Measurements from ENCODE around the gene NR4A3.
"Not testable (repeated sequence)": the region's sequence is repeated elsewhere in the genome, so short reads cannot be mapped to it uniquely, and the experiment has no call there.

Gene NR4A3

DNA sequence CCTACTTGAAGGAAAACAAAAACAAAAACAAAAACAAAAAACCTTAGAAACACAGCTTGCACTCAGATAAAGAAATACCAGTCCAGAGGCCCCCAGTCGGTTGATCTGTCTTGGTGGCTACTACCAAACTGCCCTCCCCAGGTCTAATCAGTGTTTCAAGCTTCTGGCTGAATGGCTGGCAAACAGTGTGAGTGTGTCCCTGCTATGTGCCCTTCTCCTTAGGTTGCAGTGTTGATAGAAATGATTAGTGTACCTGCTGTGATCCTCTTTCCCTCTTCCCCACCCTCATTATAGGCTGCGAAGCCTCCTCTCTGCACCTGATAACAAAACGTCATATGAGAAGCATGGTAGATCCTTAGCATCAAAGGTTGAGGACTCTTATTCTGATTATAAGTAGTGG is 12.8 kb downstream of the NR4A3 start:
- DNase-seq (ENCODE audit: low read depth): no peak

DNA sequence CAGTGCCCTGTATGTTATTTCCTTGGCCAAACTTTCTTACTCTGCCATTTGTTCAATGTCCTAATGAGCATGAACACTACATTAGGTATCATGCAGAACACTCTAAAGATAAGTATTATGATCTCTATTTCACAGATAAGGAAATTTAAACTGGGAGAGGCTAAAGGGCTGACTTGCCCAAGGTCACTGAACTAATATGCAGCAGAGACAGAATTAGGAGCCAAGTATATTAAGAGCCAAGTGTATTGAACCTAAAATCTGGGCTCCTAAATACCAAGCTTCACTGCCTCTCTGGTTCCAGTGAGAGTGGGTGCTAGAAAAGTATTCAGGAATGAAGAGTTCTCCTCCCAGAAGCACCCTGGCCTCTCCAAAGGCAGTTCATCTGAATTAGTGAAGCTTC is 13.5 kb downstream of the NR4A3 start:
- DNase-seq (ENCODE audit: low read depth): no peak

DNA sequence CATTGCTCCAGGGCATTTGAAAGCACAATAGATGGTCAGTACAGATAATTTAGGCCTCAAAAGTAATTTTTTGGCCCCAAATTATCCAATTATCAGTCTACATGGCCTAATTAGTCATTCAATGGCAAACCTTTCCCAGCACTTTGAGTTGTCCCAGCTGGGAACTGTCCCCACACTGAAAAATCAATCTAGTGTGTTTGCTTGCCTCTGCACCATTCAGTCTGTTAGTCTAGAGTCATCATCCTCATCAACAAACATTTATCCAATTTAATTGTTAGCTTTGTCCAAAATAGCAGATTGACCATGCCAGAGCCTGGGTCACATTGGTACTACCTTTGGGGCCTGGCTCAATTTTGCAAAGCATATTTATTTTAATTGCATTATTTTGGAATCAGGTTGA is 13.9 kb downstream of the NR4A3 start:
- no peak for DNase-seq (ENCODE audit: low read depth)

DNA sequence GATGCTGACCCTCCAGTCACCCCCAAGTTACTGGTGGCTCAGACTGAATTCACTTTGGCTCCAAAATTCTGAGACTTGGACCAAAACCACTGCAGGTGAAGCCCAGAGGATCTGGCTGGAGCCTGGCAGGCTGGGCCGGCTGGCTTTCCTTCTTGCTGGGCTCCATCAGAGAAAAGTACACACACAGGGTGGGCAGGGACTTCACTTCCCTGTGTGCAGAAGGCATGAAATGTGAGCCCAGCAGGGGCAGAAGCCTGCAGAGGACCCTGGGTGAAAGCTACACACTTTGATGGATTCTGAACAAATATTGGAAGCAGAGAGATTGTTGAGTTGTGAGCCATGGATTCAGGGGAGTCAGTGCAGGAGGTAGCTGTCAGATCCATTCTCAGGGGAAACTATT is 18.4 kb downstream of the NR4A3 start:
- no peak for DNase-seq (ENCODE audit: low read depth)

DNA sequence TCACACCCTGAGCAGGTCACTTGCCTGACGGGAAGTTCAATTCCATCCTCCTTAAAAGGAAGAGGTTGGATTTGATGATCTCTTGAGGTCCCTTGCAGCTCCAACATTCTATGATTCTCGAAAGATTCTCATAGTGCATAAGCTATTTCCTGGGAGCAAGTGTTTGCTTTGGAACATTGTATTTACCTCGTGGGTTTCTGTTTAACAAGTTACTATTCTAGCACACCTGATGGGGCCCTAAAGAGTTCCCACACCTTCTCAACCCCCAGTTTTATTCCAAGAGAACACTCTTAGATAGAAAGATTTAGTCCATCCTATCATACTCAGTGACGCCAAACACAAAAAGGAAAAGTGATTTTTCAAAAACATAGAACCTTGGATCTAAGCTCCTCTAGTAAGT is 23.4 kb downstream of the NR4A3 start:
- DNase-seq (ENCODE audit: low read depth): no peak

DNA sequence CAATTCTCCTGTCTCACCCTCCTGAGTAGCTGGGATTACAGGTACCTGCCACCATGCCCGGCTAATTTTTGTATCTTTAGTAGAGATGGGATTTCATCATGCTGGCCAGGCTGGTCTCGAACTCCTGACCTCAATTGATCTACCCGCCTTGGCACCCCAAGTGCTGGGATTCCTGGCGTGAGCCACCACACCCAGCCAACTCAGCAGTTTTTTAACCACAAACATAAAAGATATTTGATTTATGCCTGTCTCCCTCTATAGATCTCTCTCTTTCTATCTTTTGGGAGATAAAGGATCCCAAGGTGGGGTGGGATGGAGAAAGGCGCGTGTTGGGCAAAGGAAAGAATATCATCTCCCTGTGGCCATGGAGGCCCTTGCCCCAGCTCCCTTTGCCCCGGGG is 26.8 kb downstream of the NR4A3 start:
- no peak for DNase-seq (ENCODE audit: low read depth)

DNA sequence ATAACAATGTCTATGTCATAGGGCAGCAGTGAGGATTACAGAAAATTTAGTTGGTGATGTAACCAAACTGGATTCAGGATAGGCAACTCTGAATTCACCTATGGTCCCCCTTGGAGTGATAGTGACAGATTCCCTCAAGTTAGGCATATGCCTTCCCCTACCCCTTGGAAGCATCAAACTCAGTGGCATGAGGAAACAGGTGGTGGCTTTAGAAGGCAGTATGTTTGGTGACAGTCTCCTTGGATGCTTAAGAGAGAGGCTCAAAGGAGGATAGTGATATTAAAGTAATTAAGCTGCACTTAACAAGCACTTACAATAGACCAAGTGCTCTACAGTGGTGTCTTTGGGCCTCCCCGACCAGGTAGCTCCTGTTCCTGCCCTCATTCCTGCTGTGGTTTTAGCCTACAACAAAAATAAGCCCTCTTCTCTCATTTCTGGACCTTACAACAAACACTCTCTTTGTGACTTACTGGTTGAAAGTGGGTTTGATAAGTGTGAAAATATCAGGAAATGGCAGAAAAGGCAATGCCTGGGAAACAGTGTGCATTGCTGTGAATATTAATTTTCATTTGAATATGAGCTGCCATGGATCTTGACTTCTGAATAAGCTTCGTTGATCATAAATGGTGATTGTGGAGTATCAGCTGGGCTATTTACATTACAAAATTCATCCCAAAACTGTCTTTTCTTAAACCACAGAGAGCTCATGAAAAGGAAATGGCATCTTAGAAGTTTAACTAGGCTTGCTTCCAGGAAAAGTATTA is 29.2 kb downstream of the NR4A3 start:
- DNase-seq (ENCODE audit: low read depth): no peak

DNA sequence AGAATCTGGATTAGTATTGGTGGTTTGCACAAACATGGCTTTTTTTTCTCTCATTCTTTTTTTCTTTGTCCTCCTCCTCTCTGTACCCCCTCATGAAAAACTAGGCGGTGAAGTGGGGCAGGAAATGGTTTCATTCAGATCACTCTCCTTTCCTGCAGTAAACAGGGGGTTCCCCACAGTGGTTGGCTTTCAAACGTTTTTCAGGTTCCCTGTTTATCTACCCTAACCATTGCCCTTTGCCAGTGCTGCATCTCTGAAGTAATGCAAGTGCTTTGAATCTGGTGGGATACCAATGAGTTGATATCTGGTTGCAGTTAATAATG is 29.8 kb downstream of the NR4A3 start:
- DNase-seq (ENCODE audit: low read depth): no peak

DNA sequence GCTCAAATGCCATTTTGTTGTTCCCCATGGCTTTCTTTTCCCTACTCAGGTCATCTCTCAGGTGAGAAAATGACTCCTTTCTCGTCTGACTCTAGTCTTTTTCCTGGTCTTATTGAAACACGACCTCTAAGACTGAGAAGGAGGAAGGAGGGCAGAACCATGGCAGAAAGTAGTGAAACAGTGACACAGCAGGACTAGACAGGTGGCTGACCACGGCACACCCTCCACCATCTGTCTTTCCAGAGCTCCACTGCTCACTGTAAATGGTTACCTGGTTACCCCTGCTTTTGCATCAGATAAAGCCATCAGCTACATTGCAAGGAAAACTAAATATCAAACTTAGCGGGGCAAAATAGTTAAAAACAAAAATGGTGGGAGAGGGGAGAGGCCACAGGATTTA is 30.9 kb downstream of the NR4A3 start:
- no peak for DNase-seq (ENCODE audit: low read depth)

DNA sequence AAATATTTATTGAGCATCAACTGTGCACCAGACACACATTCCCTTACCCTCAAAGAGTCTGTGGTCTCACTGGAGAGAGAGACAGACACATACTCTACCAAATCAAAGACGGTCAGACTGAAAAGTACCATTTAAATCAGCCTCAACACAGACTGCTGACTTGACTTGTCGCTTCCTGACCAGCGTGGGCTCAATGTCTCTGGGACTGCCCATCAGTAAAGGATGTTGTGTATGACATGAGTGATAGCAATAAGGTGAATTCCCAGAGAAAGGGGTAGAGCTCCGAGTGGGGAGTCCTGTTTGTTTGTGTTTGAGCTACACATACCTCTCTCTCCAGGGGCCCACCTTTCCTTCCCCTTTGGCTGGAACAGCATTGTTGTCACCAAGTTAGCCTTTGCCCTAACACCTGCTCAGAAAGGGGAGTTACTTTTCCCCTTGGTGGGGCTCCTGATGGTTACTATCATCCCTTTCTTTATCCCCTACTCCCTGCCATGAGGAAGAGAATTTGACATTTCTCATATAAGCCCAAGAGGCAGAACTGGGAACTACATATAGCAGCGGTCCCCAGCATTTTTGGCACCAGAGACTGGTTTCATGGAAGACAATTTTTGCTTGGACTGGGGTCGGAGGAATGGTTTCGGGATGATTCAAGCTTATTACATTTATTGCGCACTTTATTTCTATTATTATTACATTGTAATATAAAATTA is 33.9 kb downstream of the NR4A3 start:
- DNase-seq (ENCODE audit: low read depth): no peak

DNA sequence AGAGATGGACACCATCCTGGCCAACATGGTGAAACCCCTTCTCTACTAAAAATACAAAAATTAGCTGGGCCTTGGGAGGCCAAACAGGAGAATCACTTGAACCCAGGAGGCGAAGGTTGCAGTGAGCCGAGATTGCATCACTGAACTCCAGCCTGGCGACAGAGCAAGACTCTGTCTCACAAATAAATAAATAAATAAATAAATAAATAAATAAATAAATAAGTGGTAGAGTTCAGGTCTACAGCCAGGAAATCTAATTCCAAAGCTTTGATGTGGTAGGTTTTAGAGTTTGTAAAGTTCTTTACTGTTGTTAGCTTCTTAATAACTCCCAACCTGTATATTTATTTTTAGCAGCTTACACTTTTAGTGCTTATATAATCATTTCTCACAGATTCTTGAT is 35.9 kb downstream of the NR4A3 start:
- not testable (repeated sequence) for DNase-seq (ENCODE audit: low read depth)

DNA sequence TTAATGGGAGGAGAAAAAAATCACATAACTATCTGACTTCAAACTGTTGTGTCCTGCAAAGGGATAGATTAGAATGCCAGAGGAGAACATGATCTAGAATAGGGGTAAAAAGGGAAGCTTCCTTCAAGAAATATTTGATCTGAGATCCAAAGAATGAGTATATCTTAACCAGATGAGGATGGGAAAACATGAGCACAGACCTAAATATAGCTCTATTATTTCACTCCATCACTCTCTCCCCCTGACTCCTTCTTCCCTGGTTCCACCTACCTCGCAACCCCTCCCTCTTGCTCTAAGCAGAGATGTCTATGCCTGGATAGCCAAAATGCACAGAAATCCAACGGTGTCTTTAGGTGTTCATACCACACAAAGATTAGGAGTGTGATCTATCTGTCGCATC is 36.4 kb downstream of the NR4A3 start:
- DNase-seq (ENCODE audit: low read depth): no peak

DNA sequence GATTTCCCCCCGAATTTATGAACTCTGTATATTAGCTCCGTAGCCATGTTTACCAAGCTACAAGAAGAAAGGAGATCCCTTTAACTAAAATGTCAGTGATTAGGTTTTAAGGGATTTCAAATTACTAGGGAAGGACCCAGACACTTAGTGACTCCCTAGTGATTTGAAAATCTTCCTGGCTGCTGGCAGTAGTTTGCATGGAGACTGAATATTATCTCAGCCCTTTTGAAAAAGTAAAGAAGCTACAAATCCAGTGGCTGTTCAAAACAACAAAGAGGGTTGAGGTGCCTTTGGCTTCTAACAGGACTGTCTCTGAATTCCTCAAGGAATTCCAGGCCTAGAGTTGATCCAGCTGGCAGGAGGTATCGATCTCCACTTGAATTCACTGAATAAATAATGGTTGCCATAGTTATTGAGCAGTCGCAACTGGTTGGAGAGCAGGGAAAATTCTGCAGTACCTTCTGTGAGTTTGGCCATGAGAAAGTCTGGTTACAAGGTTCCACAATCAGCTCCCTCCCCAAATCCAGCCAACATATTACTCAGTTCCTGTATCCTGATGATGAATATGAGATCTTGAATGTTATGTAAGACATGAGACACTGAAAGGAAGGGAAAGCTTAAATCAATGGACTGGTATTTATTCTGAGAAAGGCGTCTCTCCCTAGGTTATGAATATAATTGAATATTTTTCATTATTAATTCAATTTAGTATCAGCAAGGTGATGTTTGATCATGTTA is 37.7 kb downstream of the NR4A3 start:
- no peak for DNase-seq (ENCODE audit: low read depth)

DNA sequence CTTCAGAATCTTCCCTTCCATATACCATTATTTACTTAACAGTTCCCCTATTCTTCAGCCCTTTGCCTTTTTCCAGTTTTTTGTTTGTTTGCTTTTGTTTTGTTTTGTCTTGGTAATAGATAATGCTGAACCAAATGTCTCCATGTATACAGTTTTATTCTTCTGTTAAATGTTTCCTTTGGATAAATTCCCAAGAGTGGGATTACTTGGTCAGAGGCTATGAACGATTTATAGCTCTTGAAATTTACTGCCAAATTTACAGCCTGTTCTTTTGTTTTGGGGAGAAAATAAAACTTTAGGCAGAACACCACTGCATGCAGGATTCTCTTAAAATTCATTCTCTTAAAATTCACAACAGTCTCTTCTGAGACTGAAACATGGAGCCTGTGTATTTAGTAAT is 38.6 kb downstream of the NR4A3 start:
- DNase-seq (ENCODE audit: low read depth): no peak

DNA sequence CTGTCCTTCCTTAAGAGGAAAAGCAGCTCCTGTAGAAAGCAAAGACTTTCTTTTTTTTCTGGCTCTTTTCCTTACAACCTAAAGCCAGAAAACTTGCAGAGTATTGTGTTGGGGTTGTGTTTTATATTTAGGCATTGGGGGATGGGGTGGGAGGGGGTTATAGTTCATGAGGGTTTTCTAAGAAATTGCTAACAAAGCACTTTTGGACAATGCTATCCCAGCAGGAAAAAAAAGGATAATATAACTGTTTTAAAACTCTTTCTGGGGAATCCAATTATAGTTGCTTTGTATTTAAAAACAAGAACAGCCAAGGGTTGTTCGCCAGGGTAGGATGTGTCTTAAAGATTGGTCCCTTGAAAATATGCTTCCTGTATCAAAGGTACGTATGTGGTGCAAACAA is 42.3 kb downstream of the NR4A3 start:
- DNase-seq (ENCODE audit: low read depth): no peak

DNA sequence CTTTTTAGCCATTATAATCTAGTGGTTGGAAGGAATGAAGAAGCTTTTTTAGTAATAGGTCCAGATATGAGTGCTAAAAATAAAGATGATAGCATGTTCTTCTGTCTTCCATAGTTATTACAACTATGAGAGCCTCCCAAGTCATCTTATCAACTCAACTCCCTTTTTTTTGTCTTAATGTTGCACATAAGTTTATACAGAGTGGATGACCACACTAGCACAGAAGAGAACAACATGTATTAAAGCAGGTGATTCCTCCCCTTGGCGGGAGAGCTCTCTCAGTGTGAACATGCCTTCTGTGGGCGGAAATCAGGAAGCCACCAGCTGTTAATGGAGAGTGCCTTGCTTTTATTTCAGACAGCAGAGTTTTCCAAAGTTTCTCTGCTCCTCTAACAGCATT is 44.7 kb downstream of the NR4A3 start:
- DNase-seq (ENCODE audit: low read depth): no peak

DNA sequence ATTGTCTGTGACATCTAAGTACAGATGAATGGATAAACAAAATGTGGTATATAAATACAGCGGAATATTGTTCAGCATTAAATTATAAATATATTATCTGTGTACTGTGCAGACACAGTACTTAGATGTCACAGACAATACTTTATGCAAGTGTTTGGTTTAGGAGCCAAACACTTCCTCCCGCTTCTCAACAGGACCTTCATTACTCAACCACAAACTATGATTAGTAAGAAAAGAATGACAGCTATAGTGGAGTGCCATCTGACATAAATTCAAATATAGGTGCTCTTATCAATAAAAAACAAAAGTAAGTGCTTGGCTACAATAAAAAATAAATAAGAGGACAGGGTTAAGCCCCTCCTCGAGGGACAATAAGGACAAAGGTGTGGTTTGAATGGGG is 45.9 kb downstream of the NR4A3 start:
- DNase-seq (ENCODE audit: low read depth): no peak

DNA sequence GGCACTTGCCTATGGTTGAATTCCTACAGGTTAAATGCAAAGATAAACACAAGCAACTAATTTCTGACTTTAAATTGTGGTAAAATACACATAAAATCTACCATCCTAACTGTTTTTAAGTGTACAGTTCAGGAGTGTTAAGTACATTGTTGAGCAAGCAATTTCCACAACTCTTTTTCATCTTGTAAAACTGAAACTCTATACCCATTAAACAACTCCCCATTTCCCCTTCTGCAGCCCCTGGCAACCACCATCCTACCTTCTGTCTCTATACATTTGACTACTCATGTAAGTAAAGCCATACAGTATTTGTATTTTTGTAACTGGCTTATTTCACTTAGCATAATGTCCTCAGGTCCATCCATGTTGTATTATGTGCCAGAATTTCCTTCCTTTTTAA is 46.3 kb downstream of the NR4A3 start:
- no peak for DNase-seq (ENCODE audit: low read depth)

DNA sequence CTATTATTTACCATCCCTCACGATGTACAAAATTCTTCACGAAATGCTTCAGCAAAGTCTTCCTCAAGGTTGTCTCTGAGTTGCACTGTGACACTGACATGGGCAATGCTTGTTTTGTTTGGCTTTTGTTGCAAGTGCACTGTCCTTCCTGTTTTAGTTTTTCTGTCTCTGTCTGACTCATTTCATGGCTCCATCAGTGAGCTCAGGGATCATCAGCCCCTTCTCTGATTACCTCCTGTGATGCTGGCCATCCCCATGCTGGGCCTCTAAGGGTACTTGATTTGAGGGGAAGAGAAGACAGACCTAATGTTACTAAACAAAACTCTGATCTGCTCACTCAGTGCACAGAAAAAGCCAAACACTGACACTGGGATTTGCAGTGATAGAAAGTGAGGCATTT is 47.2 kb downstream of the NR4A3 start:
- no peak for DNase-seq (ENCODE audit: low read depth)

DNA sequence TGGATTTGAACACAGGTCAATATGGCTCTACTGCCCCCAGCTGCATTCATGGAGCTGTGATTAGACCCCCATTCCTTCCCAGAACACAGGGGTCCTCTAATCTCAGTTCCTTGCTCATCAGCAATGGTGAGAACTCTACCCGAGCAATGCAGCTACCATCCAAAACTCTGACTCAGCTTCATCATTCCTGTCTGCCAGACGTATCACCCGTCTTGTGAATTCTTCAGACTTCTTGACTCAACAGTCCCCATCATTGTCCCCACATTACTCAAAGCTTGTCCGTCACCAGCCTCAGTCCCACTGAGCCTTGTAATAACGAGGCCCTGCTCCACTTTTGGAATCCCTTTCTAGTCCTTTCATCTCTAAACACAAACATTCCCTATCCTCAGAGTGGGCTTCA is 48.4 kb downstream of the NR4A3 start:
- DNase-seq (ENCODE audit: low read depth): no peak

DNA sequence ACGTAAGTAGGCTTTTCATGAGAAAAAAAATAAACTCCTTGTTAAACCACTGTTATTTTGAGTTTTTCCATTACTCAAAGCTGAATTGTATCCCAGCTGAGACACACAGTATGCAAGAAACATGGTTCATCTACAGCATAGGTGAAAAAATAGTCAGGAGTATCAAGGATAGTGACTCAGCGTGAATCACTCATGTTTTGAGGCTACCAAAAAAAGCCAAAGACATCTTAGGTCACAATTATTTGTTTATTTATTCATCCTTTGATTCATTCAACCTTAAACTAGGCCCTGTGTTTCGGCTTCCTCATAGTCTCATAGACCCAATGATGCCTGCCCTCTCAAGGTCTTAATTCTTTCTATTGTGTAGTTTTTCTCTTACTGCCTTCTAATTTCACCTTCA is 51.8 kb downstream of the NR4A3 start:
- DNase-seq (ENCODE audit: low read depth): no peak

DNA sequence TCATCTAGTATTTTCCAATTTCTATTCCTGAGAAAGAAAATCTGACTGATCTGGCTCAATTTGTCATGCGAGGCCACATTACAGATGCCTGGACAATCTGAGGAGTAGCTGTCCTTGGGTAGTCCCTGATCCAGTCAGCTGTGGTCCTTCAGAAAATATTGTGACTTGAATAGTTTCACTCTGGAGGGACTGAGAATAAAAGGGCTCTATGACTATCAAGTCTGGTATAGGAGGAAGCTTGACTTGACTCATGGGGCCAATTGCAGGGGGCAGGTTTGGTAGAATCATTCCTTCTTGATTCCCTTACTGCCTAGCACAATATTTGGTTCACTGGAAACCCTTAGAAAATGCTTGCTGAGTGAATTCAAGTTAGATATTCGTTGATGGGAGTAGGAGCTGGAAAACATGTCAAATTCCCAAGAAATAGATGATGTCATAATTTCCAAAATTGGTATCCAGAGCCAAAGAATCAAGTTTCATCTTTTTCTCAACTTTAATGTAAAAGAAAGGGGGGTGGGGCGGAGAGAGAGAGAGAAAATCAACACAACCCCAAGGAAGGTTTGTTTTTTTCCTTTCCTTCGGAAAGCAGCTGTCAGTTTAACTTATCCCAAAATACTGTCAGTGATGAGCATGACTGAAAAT is 52.4 kb downstream of the NR4A3 start:
- DNase-seq (ENCODE audit: low read depth): no peak

DNA sequence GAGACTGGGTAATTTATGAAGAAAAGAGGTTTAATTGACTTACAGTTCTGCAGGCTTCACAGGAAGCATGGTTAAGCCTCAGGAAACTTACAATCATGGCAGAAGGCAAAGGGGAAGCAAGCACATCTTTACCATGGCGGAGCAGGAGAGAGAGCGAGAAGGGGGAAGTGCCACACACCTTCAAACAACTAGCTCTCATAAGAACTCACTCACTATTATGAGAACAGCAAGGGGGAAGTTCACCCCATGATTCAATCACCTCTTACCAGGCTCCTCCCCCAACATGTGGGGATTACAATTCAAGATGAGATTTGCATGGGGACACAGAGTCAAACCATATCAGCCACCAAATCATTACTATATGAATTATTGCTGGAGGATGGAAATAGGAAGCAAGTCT is 54.5 kb downstream of the NR4A3 start:
- no peak for DNase-seq (ENCODE audit: low read depth)
